ENCODE measurements around the gene CTDP1.

The CTDP1 gene

GRCh38 chr18:79769698-79770500 is 90.3 kb downstream of the CTDP1 start:
- DNase-seq = no peak

DNA sequence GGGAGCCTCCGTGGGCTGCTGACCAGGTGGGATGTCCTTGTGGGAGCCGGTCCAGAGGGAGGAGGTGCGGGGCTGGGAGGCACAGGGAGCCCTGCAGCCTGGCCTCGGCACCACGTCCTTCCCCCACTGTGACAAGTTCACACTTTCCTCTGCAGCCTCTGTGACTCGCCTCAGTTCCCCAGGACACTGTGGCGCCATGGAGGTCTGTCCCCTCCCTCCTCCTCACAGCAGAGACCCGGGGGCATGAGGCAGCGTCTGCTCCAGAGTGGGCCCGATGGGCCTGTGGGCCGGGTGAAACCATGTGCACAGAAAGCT is 90.9 kb downstream of the CTDP1 start:
- no peak for DNase-seq

DNA sequence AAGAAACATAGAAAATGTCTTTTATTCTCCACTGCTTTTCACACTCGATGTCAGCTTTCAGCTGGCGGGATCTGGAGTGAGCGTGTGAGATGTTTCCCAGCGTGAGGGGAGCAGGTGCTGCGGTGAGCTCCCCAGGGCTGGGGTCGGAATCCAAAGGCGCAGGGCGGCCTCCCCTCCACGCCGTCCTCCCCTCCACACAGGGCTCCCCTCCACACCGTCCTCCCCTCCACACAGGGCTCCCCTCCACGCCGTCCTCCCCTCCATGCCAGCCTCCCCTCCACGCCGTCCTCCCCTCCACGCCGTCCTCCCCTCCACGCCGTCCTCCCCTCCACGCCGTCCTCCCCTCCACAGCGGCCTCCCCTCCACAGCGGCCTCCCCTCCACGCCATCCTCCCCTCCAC is 91.2 kb downstream of the CTDP1 start:
- no peak for DNase-seq

- DNase-seq = no peak
Measured at GRCh38 chr18:79771446-79772107, 92.0 kb downstream of the CTDP1 start.

DNA sequence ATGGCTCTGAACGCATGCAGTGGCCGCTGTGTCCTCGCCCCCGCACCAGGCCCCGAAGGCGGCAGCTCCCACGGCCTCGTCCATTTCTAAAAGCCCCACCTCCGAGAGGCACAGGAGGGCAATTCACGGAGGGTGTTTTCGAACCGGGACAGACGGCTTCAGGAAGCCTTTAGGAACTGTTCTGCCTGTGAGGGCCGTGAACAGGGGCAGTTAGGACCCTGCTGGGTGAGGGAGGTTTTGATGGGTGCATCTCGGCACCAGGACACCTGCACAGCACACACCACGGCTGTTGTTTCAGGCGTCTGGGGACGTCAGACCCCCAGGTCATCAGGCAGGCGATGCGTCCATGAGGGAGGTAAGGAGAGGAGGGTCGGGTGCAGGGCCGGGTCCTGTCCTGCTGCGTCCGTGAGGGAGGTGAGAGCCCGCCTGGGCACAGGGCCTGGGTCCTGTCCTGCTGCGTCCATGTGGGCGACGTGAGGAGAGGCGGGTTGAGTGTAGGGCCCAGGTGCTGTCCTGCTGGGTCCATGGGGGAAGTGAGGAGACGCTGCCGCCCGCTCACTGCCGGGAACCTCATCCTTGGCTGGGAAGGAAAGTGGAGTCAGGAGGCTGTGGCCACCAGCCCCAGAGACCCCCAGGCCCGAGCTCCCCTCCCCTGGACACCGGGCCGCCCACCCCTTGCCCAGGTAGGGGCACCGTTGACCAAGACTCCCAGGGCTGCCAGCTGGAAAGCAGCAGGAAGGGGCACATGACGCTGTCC is 92.7 kb downstream of the CTDP1 start:
- DNase-seq = no peak

DNA sequence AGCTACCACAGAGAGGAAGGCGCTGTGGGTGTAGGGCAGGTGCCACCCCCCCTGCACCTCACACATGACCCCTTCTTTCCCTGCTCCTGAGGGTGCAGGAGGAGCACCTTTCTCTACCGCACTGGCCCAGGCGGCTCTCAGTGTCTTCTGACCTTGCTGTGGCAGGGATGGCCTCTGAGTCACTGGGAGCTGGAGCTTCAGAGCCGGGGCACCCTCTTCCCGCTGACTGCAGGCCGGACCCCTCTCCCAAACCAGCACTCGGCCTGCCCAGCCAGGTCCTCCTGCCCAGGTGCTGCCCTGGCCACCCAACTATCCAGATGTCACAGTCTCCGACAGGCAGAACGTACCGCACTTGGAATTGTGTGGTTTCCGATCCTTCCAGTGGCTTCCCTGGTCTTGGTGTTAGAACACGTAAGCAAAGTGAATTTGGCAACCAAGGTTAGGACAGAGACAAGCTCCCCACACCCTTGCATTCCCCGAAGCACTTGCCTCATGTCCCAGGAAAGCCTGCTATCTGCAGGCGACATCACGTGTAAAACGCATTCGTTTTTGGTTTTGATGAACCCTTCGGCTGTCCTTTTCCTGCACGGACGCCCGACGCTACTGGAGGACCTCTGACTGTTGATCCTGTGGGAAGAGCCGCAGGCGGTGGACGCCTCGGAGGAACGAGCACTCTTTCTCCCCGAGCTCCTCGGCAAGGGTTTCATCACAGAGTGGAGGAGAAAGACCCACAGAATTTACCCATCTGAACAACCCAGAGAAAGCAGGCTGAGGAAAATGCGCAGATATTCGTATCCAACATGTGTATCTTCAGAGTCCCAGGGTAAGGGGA is 93.5 kb downstream of the CTDP1 start:
- no peak for DNase-seq

DNA sequence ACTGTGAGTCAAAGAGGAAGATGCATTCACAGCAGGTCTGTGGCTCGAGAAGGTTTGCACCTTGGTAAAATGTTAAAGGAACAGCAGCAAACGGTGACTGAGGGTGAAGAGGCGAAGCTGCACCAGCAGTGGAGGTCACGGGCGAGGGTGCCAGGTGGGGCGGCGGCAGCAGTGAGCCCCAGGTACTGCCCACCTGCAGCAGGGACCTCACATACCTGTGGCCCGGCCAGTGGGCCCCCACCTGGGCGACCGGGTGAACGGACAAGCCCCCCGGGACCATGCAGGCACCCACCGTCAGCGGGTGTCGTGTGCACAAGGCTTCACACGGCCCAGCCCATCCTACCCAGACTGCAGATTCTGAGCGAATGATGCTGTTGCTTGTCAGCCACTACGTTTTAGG is 94.5 kb downstream of the CTDP1 start:
- no peak for DNase-seq

DNA sequence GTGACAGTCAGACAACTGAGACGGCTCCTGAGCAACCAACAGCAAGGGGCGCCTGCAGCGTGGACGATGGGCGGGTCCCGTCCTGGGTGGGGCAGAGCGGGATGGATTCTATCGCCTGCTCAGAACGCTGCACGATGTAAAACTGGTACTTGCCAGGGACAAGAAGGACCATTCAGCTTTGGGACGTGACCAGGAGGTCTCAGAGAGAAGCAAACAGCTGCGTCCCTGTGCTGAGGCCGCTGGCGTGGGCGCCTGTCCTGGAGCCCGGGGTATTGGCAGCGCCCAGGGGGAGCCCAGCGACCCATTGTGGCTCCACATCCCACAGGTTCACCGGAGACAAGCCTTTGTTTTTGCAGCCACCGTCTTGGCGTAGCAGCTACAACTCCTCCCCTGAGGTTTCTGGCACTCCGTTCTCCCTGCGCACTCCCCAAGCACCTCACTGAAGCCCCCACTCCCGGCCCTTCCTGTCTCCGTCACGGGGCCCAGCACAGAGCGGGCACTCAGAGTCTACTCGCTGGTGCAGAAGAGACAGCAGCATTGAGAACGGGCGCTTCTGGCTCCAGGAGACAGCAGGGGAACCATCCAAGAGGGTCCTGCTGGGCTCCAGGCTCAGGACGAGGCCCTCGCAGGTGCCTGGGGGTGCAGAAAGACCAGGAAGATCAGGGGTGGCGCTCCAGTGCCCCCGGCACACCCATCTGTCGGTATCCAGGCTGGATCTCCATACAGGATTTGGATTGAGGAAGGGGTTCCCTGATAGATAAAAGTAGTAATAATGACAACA is 96.0 kb downstream of the CTDP1 start:
- no peak for DNase-seq

GRCh38 chr18:79776674-79777073 is 97.1 kb downstream of the CTDP1 start:
- DNase-seq = no peak

DNA sequence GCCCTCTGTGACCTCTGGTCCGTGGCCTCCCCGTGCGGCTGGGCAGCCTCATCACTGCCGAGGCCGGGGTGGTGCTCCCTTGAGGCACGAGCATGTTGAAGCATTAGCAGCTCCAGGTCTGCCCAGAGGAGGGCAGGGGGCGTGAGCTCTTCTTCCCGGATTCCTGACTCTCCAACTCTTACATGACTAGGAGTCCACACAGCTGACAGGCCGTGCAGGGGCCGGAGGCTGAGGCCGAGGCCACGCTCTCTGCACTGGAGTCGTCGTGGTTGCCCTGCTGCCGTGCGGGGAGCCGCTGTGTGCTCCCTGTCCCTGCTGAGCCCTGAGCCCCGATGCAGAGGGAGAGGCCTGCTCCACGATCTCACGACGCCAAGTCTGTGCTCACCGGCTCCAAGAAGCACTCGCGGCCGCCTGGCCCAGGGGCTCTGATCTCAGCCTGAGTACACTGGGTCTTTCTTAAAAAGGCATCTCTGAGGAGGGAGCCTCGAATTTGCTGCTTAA is 98.7 kb downstream of the CTDP1 start:
- DNase-seq = no peak

DNA sequence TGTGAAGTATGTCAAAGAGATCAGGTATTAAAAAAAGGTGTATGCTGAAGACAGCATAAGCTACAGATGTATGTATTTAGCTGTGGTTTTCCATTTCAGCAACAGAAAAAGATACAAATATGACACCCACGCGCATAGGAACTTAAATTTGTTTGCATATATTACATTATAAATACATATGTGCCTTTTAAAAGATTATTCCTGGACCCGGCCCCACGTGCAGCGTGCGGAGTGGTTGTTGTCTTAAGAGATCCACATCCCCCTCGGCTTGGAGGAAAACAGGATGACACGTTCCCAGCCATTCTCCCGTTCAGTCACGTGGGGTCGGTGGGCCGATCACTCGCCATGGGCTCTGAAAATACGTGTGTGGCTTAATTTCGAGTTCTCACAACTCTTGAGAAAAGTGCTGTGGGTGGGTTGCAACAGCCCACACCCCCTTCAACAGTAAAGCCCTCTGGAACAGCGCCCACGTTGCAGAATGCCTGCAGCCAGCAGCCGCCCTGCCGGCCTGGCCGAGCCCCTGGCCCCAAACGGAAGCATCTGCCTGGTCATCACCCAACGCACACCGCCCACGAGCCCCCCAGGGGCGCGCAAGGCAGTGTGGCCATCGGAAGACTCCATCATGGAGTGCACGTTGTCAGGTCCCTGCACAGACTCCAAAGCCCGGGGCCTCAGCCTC is 99.6 kb downstream of the CTDP1 start:
- no peak for DNase-seq

DNA sequence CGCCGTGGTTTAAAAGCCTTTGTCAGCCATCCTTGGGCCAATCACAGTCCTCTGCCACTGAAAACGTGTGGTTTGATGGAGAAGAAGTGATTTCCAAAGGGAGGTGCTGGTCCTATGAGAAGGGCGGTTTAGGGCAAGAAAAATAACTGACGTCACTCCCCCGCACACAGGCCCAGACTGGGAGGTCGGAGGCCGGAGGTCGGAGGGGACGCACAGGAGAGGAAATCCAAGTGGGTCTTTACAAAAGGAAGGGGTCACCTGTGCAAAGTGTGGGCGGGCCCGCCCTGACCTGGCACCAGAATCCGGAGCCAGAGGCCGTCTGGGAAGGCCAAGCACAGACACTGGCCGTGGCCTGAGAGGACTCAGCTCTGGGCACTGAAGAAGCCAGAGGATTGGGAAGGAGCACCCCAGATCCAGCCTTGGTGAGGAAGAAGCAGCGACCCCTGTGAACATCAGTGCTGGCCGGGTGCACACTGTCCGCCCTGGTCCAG is 100.1 kb downstream of the CTDP1 start:
- DNase-seq = no peak

DNA sequence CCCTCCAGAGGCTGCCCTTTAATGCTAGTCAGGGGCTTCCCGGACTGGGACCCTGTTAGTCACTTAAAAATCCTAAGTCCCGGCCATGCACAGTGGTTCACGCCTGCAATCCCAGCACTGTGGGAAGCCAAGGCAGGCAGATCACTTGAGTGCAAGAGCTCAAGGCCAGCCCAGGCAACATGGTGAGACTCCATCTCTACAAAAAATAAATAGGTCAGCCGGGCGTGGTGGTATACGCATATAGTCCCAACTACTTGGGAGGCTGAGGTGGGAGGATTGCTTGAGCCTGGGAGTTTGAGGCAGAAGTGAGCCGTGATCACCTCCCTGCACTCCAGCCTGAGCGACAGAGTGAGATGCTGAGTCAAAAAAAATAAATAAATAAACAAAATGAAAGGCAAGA is 100.9 kb downstream of the CTDP1 start:
- DNase-seq = no peak

DNA sequence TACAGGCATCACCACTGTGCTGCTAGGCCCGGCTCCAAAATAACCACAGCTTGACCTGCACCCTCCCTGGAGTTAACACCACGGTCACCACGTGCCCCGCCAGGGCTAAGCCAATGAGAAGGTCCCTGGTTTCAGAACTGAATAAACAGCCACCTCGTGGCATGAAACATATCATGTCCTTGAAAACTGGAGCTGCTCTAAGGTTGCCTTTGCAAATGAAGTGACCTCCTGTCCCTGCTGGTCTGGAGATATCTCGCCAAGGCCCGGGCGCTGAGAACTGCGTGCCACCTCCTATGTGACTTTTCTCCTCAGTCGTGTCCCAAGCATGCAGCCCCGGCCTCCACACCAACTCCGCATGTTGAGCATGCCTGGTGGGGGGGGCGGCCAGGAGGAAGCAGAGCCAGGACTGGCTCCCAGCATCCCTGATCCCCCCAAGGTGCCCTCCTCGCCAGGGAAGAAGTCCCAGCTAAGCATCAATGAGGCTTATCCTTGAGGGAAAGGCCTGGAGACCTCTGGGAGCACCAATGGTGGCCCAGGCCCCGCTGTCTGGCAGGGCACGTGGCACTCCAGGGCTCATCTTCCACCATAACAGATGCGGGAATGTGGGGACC is 101.8 kb downstream of the CTDP1 start:
- DNase-seq = no peak

DNA sequence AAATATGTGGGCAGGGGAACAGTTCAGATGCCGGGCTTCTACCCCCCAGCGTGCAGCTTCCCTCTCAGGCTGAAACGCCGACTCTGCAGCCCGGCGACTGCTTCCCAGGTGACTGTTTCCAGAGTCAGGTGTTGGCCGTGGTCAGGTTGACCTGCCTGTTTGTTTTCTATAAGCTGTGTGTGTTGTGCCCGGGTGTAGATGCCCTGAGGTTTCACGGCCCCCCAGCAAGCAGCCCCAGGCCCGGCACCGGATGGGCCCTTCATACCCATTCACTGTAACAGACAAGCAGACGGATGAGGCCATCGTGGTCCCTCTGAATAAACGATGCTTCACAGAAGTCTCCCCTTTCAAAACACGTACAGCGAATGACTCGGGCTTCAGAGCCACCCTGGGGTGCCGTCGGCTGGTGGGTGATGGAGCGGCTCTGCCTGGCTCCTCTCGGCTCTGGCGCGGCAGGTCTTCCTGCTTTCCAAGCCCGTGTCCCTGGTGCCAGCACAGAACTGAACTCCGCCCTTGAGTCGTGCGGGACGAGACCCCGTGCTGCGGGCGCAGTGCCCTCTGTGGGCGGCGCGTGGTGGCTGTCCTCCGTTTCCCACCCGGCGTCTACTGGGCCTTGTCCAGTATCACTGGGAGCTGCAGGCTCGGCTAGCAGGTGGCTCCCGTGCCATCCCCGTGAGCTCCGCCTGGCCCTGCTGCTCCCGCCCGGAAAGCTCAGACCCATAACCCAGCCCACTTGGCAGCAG is 103.1 kb downstream of the CTDP1 start:
- DNase-seq = peak; percentile 68

GRCh38 chr18:79784071-79784913 is 104.7 kb downstream of the CTDP1 start:
- peak; percentile 56 for DNase-seq

- peak; percentile 58 for DNase-seq
Measured at GRCh38 chr18:79784965-79785770, 105.6 kb downstream of the CTDP1 start.

GRCh38 chr18:79785831-79786230 is 106.2 kb downstream of the CTDP1 start:
- DNase-seq = no peak

Measured in NCI-H146 (cell line).